Measurements from ENCODE around the gene PET117.

PET117 gene

DNA sequence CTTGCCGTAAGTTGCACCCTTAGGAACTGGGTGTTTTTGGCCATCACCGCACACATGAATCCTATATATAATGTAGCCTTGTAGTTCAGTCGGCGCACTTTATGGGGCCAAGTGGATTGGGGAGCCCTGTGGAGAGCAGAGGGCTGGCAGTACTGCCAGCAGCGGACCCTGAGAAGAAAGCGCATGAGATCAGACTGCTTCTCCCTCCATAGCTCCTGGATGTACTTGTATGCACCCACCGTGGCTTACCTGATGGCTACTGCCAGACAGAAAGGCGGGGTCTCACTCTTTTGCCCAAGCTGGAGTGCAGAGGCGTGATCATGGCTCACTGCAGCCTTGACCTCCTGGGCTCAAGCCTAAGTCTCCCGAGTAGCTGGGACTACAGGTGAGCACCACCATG, 47.2 kb upstream of the PET117 start:
- Histone ChIP-seq H3K27me3 (ENCODE audit: control insufficient read depth, low read length) (no peaks in the 10 kb centered on the region), H4K20me1 (ENCODE audit: control insufficient read depth, insufficient read depth, low read depth, low read length) (no peaks in the 10 kb centered on the region), H3K4me1 (ENCODE audit: control insufficient read depth, low read length) (no peaks in the 10 kb centered on the region), H3K4me2 (ENCODE audit: low read length) (no peak overlapping the region), H3K9me2 (replicated peaks; ENCODE audit: control insufficient read depth, low read length) (no peaks in the 10 kb centered on the region), H3K36me3 (ENCODE audit: control insufficient read depth, low read length) (no peaks in the 10 kb centered on the region), H3K4me3 (ENCODE audit: low read length) (no peak overlapping the region), H3K9me3 (ENCODE audit: control insufficient read depth, insufficient read depth, low read length) (no peaks in the 10 kb centered on the region), H3K79me2 (ENCODE audit: control insufficient read depth, low read length) (no peaks in the 10 kb centered on the region), H3K27ac (ENCODE audit: low read depth, low read length) (no peak overlapping the region), H3F3A (ENCODE audit: control insufficient read depth, insufficient read depth) (no peaks in the 10 kb centered on the region)
- TF ChIP-seq CTCF (IDR thresholded peaks at IDR 0.05; ENCODE audit: low read depth, low read length, poor library complexity, severe bottlenecking) = no peak
- TF ChIP-seq EZH2phosphoT487 (IDR thresholded peaks at IDR 0.05; ENCODE audit: borderline replicate concordance, low read length) = no peak

GRCh38 chr20:18091623-18092022, 46.0 kb upstream of the PET117 start:
- no peak overlapping the region for H3K4me3 ChIP-seq (ENCODE audit: low read length)
- H3K4me2 ChIP-seq (ENCODE audit: low read length) = no peak overlapping the region
- no peaks in the 10 kb centered on the region for H3K27me3 ChIP-seq (ENCODE audit: control insufficient read depth, low read length)
- no peaks in the 10 kb centered on the region for H3K79me2 ChIP-seq (ENCODE audit: control insufficient read depth, low read length)
- H4K20me1 ChIP-seq (ENCODE audit: control insufficient read depth, insufficient read depth, low read depth, low read length) = no peaks in the 10 kb centered on the region
- no peak for TF ChIP-seq CTCF (IDR thresholded peaks at IDR 0.05; ENCODE audit: low read depth, low read length, poor library complexity, severe bottlenecking)
- no peak for TF ChIP-seq EZH2phosphoT487 (IDR thresholded peaks at IDR 0.05; ENCODE audit: borderline replicate concordance, low read length)
- no peak overlapping the region for H3K27ac ChIP-seq (ENCODE audit: low read depth, low read length)
- no peaks in the 10 kb centered on the region for H3K9me3 ChIP-seq (ENCODE audit: control insufficient read depth, insufficient read depth, low read length)
- H3F3A ChIP-seq (ENCODE audit: control insufficient read depth, insufficient read depth) = no peaks in the 10 kb centered on the region
- no peaks in the 10 kb centered on the region for H3K36me3 ChIP-seq (ENCODE audit: control insufficient read depth, low read length)
- H3K4me1 ChIP-seq (ENCODE audit: control insufficient read depth, low read length) = no peaks in the 10 kb centered on the region
- H3K9me2 ChIP-seq (replicated peaks; ENCODE audit: control insufficient read depth, low read length) = no peaks in the 10 kb centered on the region

GRCh38 chr20:18092890-18093289, 44.8 kb upstream of the PET117 start:
- no peaks in the 10 kb centered on the region for H3K4me1 ChIP-seq (ENCODE audit: control insufficient read depth, low read length)
- no peaks in the 10 kb centered on the region for H4K20me1 ChIP-seq (ENCODE audit: control insufficient read depth, insufficient read depth, low read depth, low read length)
- H3K4me2 ChIP-seq (ENCODE audit: low read length) = no peak overlapping the region
- no peak overlapping the region for H3K27ac ChIP-seq (ENCODE audit: low read depth, low read length)
- H3K4me3 ChIP-seq (ENCODE audit: low read length) = no peak overlapping the region
- H3K27me3 ChIP-seq (ENCODE audit: control insufficient read depth, low read length) = no peaks in the 10 kb centered on the region
- TF ChIP-seq CTCF (IDR thresholded peaks at IDR 0.05; ENCODE audit: low read depth, low read length, poor library complexity, severe bottlenecking) = no peak
- no peaks in the 10 kb centered on the region for H3F3A ChIP-seq (ENCODE audit: control insufficient read depth, insufficient read depth)
- no peaks in the 10 kb centered on the region for H3K9me3 ChIP-seq (ENCODE audit: control insufficient read depth, insufficient read depth, low read length)
- no peaks in the 10 kb centered on the region for H3K79me2 ChIP-seq (ENCODE audit: control insufficient read depth, low read length)
- H3K36me3 ChIP-seq (ENCODE audit: control insufficient read depth, low read length) = no peaks in the 10 kb centered on the region
- no peaks in the 10 kb centered on the region for H3K9me2 ChIP-seq (replicated peaks; ENCODE audit: control insufficient read depth, low read length)

DNA sequence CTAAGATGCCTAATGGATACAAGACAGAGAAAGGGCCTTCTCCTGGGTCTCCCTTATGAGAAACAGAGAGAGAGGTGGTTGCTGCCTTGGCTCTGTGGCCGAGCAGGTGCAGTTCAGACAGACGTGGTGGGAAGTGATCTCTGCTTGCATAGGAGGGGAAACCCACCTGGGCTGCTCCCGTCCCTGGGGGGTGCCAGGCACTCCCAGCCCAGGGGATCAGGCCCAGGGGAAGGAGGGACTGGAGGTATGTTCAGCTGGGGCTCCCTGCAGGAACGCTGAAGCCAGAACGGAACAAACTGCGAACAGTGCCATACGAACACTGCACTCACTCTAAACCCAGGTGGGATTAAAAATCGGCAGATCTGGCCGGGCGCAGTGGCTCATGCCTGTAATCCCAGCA, 44.3 kb upstream of the PET117 start:
- Histone ChIP-seq H3K4me1 (ENCODE audit: control insufficient read depth, low read length) (no peaks in the 10 kb centered on the region), H4K20me1 (ENCODE audit: control insufficient read depth, insufficient read depth, low read depth, low read length) (no peaks in the 10 kb centered on the region), H3K27me3 (ENCODE audit: control insufficient read depth, low read length) (no peaks in the 10 kb centered on the region), H3K4me2 (ENCODE audit: low read length) (no peak overlapping the region), H3K4me3 (ENCODE audit: low read length) (no peak overlapping the region), H3K9me3 (ENCODE audit: control insufficient read depth, insufficient read depth, low read length) (no peaks in the 10 kb centered on the region), H3K27ac (ENCODE audit: low read depth, low read length) (no peak overlapping the region), H3F3A (ENCODE audit: control insufficient read depth, insufficient read depth) (no peaks in the 10 kb centered on the region), H3K79me2 (ENCODE audit: control insufficient read depth, low read length) (no peaks in the 10 kb centered on the region), H3K9me2 (replicated peaks; ENCODE audit: control insufficient read depth, low read length) (no peaks in the 10 kb centered on the region), H3K36me3 (ENCODE audit: control insufficient read depth, low read length) (no peaks in the 10 kb centered on the region)
- no peak for TF ChIP-seq CTCF (IDR thresholded peaks at IDR 0.05; ENCODE audit: low read depth, low read length, poor library complexity, severe bottlenecking)
- no peak for TF ChIP-seq EZH2phosphoT487 (IDR thresholded peaks at IDR 0.05; ENCODE audit: borderline replicate concordance, low read length)
